Measurements from ENCODE around the gene TMEM145.

DNA sequence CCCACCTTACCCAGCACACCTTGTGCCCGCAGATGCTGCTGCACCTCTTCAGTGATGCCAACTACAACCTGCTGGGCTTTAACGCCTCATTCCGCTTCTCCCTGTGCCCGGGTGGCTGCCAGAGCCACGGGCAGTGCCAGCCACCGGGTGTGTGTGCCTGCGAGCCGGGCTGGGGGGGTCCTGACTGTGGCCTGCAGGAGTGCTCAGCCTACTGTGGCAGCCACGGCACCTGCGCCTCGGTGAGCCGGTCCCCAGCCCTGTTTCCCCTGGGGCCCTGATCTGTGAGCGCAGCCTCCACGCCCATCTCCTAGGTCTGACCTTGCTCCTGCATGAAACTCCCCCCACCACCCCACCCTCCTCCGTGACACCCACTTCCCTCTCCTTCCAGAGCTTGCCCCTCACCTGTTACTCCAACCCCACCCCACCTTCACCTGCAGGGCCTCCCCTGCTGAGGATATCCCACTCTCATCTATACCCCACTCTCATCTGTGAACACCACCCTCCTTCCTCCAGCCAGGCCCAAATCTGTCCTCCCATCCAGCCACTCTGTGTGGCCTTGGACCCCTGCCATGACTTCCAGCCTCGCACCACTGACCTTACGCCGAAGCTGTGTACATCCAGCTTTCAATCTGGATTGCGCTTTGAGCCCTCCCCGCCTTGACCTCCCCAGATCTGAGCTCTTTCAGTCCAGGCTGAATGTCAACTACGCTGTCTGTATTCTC is 21.0 kb downstream of the TMEM145 start:
- TF ChIP-seq, protein P1, sequence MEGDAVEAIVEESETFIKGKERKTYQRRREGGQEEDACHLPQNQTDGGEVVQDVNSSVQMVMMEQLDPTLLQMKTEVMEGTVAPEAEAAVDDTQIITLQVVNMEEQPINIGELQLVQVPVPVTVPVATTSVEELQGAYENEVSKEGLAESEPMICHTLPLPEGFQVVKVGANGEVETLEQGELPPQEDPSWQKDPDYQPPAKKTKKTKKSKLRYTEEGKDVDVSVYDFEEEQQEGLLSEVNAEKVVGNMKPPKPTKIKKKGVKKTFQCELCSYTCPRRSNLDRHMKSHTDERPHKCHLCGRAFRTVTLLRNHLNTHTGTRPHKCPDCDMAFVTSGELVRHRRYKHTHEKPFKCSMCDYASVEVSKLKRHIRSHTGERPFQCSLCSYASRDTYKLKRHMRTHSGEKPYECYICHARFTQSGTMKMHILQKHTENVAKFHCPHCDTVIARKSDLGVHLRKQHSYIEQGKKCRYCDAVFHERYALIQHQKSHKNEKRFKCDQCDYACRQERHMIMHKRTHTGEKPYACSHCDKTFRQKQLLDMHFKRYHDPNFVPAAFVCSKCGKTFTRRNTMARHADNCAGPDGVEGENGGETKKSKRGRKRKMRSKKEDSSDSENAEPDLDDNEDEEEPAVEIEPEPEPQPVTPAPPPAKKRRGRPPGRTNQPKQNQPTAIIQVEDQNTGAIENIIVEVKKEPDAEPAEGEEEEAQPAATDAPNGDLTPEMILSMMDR (IDR thresholded peaks at IDR 0.05; ENCODE audit: low read length), result no peak
- no peak for TF ChIP-seq EZH2 (IDR thresholded peaks at IDR 0.05; ENCODE audit: borderline replicate concordance, low read length)

Data from OCI-LY1 (cell line).